HCT116 (cell line): ENCODE results near the gene SDR42E2. TPM values are rescaled to one million over a fixed set of nuclear protein-coding genes. Genes with fewer than 3 reads are reported as not detected.
A peak's percentile ranks its signal among the peaks of the same experiment; 100 is the strongest.

Experiments used
- ATAC-seq: fragments of 200-7000 bp; cut with Tn5 transposase; 2 replicates; pipeline ENCODE4 v1.9.1; 2020; ENCODE audit warnings: mild to moderate bottlenecking, moderate library complexity
- BruUV-seq: library from RNA; stranded (reverse); fragments of 400-500 nt; replicated peaks from 2 replicates; lab custom pipeline; 2021; lab: Mats Ljungman, UMichigan
- CTCF ChIA-PET: fragments of 300-600 bp; sonication (Branson Sonifier 250); formaldehyde crosslinking; loops from one replicate; lab custom pipeline; 2021; ENCODE audit warnings: antibody characterized with exemption; lab: Charles Lee
- POLR2A ChIA-PET: fragments of 300-600, 350-600 bp; sonication (Branson Sonifier 250); formaldehyde crosslinking; loops from one replicate; lab custom pipeline; 2021; ENCODE audit warnings: antibody characterized with exemption; lab: Charles Lee
- RAD21 ChIA-PET, 2 experiments: fragments of 300-600 bp; sonication (Branson Sonifier 250); formaldehyde crosslinking; loops; one replicate each; lab custom pipeline; 2023; ENCODE audit warnings: low total read pairs in 2 of 2; ENCODE audit not compliant: uncharacterized antibody in 2 of 2, unreplicated experiment in 2 of 2, low non-redundant PET in 1 of 2; lab: Charles Lee
- DNase-seq: peaks from one replicate; pipeline ENCODE4 v3.0.0-alpha.2; 2010; ENCODE audit warnings: low read depth, low spot score
- H2AFZ ChIP-seq: fragments of 200-600 bp; shearing (Covaris generic), sonication (generic); 2 replicates; pipeline ENCODE4 v1.6.1; 2017; ENCODE audit warnings: low read depth, mixed run types, mixed read lengths, antibody characterized with exemption, low read length; ENCODE audit not compliant: poor library complexity, severe bottlenecking
- H3K27ac ChIP-seq: 2 replicates; pipeline ENCODE4 v1.5.1; 2012; ENCODE audit warnings: low read depth, low read length
- H3K27me3 ChIP-seq: fragments of 200-600 bp; sonication (generic); 2 replicates; pipeline ENCODE4 v1.6.1; 2016; ENCODE audit warnings: mixed run types, low read length, mixed read lengths; ENCODE audit not compliant: insufficient read depth
- H3K36me3 ChIP-seq, 2 experiments: fragments of 200-500 bp in 1 of 2; fragments of 200-600 bp in 1 of 2; sonication (Bioruptor generic) in 1 of 2; sonication (generic) in 1 of 2; 2 replicates each; pipeline versions ENCODE4 v1.5.1 to v1.6.1; 2014 to 2016; ENCODE audit warnings: low read length in 2 of 2, inconsistent platforms in 1 of 2, mixed read lengths in 1 of 2, mixed run types in 1 of 2; ENCODE audit not compliant: insufficient read depth in 2 of 2, control insufficient read depth in 1 of 2
- H3K4me1 ChIP-seq, 2 experiments: fragments of 200-600 bp in 1 of 2; sonication (generic) in 1 of 2; 2 replicates each; pipeline versions ENCODE4 v1.5.1 to v1.6.1; 2012 to 2017; ENCODE audit warnings: low read length in 2 of 2, inconsistent platforms in 1 of 2, mild to moderate bottlenecking in 1 of 2, mixed read lengths in 1 of 2, mixed run types in 1 of 2, moderate library complexity in 1 of 2; ENCODE audit not compliant: insufficient read depth in 2 of 2, control insufficient read depth in 1 of 2
- H3K4me2 ChIP-seq: fragments of 200-600 bp; sonication (generic); 2 replicates; pipeline ENCODE4 v1.6.1; 2017; ENCODE audit warnings: mixed run types, low read length, mixed read lengths
- H3K4me3 ChIP-seq, 2 experiments: fragments of 200-600 bp in 1 of 2; sonication (generic) in 1 of 2; replicated peaks in 1 of 2; 2 replicates each; pipeline ENCODE4 v1.5.1; 2011 to 2016; ENCODE audit warnings: low read length in 2 of 2, control low read depth in 1 of 2, low read depth in 1 of 2, mild to moderate bottlenecking in 1 of 2, mixed read lengths in 1 of 2, mixed run types in 1 of 2
- H3K79me2 ChIP-seq: fragments of 200-600 bp; sonication (generic); 2 replicates; pipeline ENCODE4 v1.6.1; 2017; ENCODE audit warnings: mild to moderate bottlenecking, mixed run types, low read length, moderate library complexity, mixed read lengths; ENCODE audit not compliant: insufficient read depth
- H3K9ac ChIP-seq: fragments of 200-600 bp; sonication (generic); 2 replicates; pipeline ENCODE4 v1.6.1; 2016; ENCODE audit warnings: low read length, mixed read lengths
- H3K9me2 ChIP-seq: fragments of 200-600 bp; sonication (generic), shearing (Covaris generic); 2 replicates; pipeline ENCODE4 v1.6.1; 2017; ENCODE audit warnings: mixed run types, mild to moderate bottlenecking, moderate library complexity; ENCODE audit not compliant: insufficient read depth
- H3K9me3 ChIP-seq, 2 experiments: fragments of 200-500 bp in 1 of 2; fragments of 200-600 bp in 1 of 2; sonication (Bioruptor generic) in 1 of 2; sonication (generic) in 1 of 2; 2 replicates each; pipeline ENCODE4 v1.6.1; 2014 to 2017; ENCODE audit warnings: low read length in 2 of 2, mixed read lengths in 2 of 2, inconsistent platforms in 1 of 2, low read depth in 1 of 2, mild to moderate bottlenecking in 1 of 2, mixed run types in 1 of 2, moderate library complexity in 1 of 2; ENCODE audit not compliant: control insufficient read depth in 1 of 2, insufficient read depth in 1 of 2
- H4K20me1 ChIP-seq: fragments of 200-600 bp; sonication (generic), shearing (Covaris generic); 2 replicates; pipeline ENCODE4 v1.6.1; 2017; ENCODE audit warnings: mixed run types, mild to moderate bottlenecking, moderate library complexity; ENCODE audit not compliant: insufficient read depth
- ATF3 ChIP-seq: IDR thresholded peaks from 2 replicates; pipeline ENCODE4 v1.6.1; 2012
- JUND ChIP-seq: IDR thresholded peaks from 2 replicates; pipeline ENCODE4 v1.6.1; 2012
- MAX ChIP-seq: IDR thresholded peaks from 2 replicates; pipeline ENCODE4 v1.6.1; 2012
- POLR2A ChIP-seq: IDR thresholded peaks from 2 replicates; pipeline ENCODE4 v1.7.0; 2011; ENCODE audit warnings: borderline replicate concordance; ENCODE audit not compliant: insufficient read depth, insufficient read length; ENCODE audit errors: extremely low read depth
- POLR2AphosphoS5 ChIP-seq: IDR thresholded peaks from 2 replicates; pipeline ENCODE4 v1.6.1; 2011; ENCODE audit warnings: mild to moderate bottlenecking, low read depth, low read length, moderate library complexity
- REST ChIP-seq: IDR thresholded peaks from 2 replicates; pipeline ENCODE4 v1.6.1; 2012; ENCODE audit warnings: low read depth
- SIN3A ChIP-seq: IDR thresholded peaks from 2 replicates; pipeline ENCODE4 v1.6.1; 2012; ENCODE audit warnings: low read depth
- SP1 ChIP-seq: IDR thresholded peaks from 2 replicates; pipeline ENCODE4 v1.6.1; 2012; ENCODE audit warnings: low read depth
- SRF ChIP-seq: IDR thresholded peaks from 2 replicates; pipeline ENCODE4 v1.6.1; 2012; ENCODE audit warnings: low read depth
- TCF7L2 ChIP-seq: IDR thresholded peaks from 2 replicates; pipeline ENCODE4 v1.7.0; 2011; ENCODE audit warnings: borderline replicate concordance, inconsistent platforms; ENCODE audit not compliant: insufficient read depth, insufficient read length; ENCODE audit errors: extremely low read depth
- YY1 ChIP-seq: IDR thresholded peaks from 2 replicates; pipeline ENCODE4 v1.6.1; 2011; ENCODE audit warnings: low read length, low read depth, moderate library complexity, mild to moderate bottlenecking; ENCODE audit not compliant: insufficient replicate concordance; ENCODE audit errors: extremely low read depth
- ZBTB33 ChIP-seq: IDR thresholded peaks from 2 replicates; pipeline ENCODE4 v1.6.1; 2011; ENCODE audit warnings: mild to moderate bottlenecking, low read length, moderate library complexity; ENCODE audit not compliant: insufficient replicate concordance; ENCODE audit errors: extremely low read depth
- ZNF274 ChIP-seq: fragments of 200-500 bp; sonication (Bioruptor generic); IDR thresholded peaks from 2 replicates; pipeline ENCODE4 v1.6.1; 2014; ENCODE audit warnings: mild to moderate bottlenecking, low read depth, low read length, inconsistent platforms
- intact Hi-C: fragments of 100-400 bp; cut with micrococcal nuclease; formaldehyde crosslinking; loops from 2 replicates; pipeline ENCODE4 v1.10.0; 2022
- total RNA-seq: library from RNA; stranded (reverse); gene quantifications from one replicate; pipeline ENCODE4 v1.2.1, GENCODE V29; 2021; ENCODE audit not compliant: unreplicated experiment

Gene SDR42E2
- total RNA-seq, 1 experiment from 2014 or later = 0.27 TPM

- peaks cover 0 to 7% of the 10 kb centered on the region in 2 experiments; a peak in 1 of 4 replicates for H3K36me3 ChIP-seq
- peak; percentile 48; the same call in 1 of the 2 replicates for ATAC-seq
- intact Hi-C loops = no loop called here
- H3K4me1 ChIP-seq = peaks cover 0 to 6% of the 10 kb centered on the region in 2 experiments; a peak in 2 of 4 replicates
- H3K9me2 ChIP-seq = no peaks in the 10 kb centered on the region
- BruUV-seq = no TSS peak
- H3K27ac ChIP-seq = no peak overlapping the region
- no peak overlapping the region for H3K9ac ChIP-seq
- CTCF ChIA-PET = no interaction called here
- no peaks in the 10 kb centered on the region; a peak in 1 of 4 replicates for H3K9me3 ChIP-seq
- TF ChIP-seq TCF7L2 (no peak), MAX (no peak), POLR2A (no peak), SRF (no peak), ZBTB33 (no peak)
- TF ChIP-seq, all 23 proteins: peak for 0
- no peaks in the 10 kb centered on the region for H3K27me3 ChIP-seq
- no peak overlapping the region for H3K4me3 ChIP-seq
- no peak for DNase-seq
- RAD21 ChIA-PET = no interaction called here
- no peak overlapping the region for H3K4me2 ChIP-seq
- POLR2A ChIA-PET = no interaction called here
- H2AFZ ChIP-seq = no peak overlapping the region
- no peaks in the 10 kb centered on the region for H4K20me1 ChIP-seq
- H3K79me2 ChIP-seq = peaks cover 61% of the 10 kb centered on the region
These were observed 52.6 kb downstream of the SDR42E2 start for GRCh38 chr16:22214889-22215288.

GRCh38 chr16:22216191-22216831 lies 54.0 kb downstream of the SDR42E2 start:
- Histone ChIP-seq H3K4me3 (no peak overlapping the region), H3K4me1 (peaks cover 0 to 6% of the 10 kb centered on the region in 2 experiments; a peak in 2 of 4 replicates), H3K27me3 (no peaks in the 10 kb centered on the region), H3K9me3 (no peaks in the 10 kb centered on the region), H3K79me2 (peaks cover 46% of the 10 kb centered on the region), H3K36me3 (no peaks in the 10 kb centered on the region; a peak in 1 of 4 replicates), H3K4me2 (no peak overlapping the region), H3K27ac (no peak overlapping the region), H3K9me2 (no peaks in the 10 kb centered on the region), H2AFZ (no peak overlapping the region), H4K20me1 (no peaks in the 10 kb centered on the region), H3K9ac (no peak overlapping the region)
- intact Hi-C loops = no loop called here
- ChIA-PET POLR2A (no interaction called here), RAD21 (no interaction called here), CTCF (no interaction called here)
- BruUV-seq = no TSS peak
- DNase-seq = no peak
- ATAC-seq = no peak
- TF ChIP-seq YY1 (no peak), SIN3A (no peak), ATF3 (no peak), REST (no peak), POLR2AphosphoS5 (no peak), SRF (no peak), ZNF274 (no peak), MAX (no peak), SP1 (no peak), JUND (no peak)
